Lung (tissue), 12 donors: ENCODE measurements around the gene GLRX5. TPM values are rescaled to one million over a fixed set of nuclear protein-coding genes. Genes with fewer than 3 reads are reported as not detected.
A peak's percentile ranks its signal among the peaks of the same experiment; 100 is the strongest.

Experiments used
- ATAC-seq: fragments of 200-7000 bp; cut with Tn5 transposase; one replicate; pipeline ENCODE4 v1.9.1; 2020; ENCODE audit warnings: moderate number of reproducible peaks; ENCODE audit not compliant: insufficient read depth, low FRiP score
- DNase-seq, 3 donors: peaks; one replicate each; pipeline ENCODE4 v3.0.0-alpha.2; 2013 to 2017
- H3K27ac ChIP-seq, 2 donors: one replicate each; pipeline ENCODE4 v1.5.1; 2013; ENCODE audit warnings: mild to moderate bottlenecking in 2 of 2, moderate library complexity in 2 of 2, control low read depth in 1 of 2, inconsistent platforms in 1 of 2, low read depth in 1 of 2, low read length in 1 of 2
- H3K27me3 ChIP-seq, 3 donors: one replicate each; pipeline ENCODE4 v1.5.1; 2013; ENCODE audit warnings: low read length in 2 of 3; ENCODE audit not compliant: control insufficient read depth in 3 of 3, insufficient read depth in 3 of 3
- H3K36me3 ChIP-seq, 4 donors: one replicate each; pipeline ENCODE4 v1.5.1; 2013; ENCODE audit warnings: low read length in 4 of 4, mild to moderate bottlenecking in 1 of 4, moderate library complexity in 1 of 4; ENCODE audit not compliant: control insufficient read depth in 4 of 4, insufficient read depth in 4 of 4
- H3K4me1 ChIP-seq, 5 donors: one replicate each; pipeline ENCODE4 v1.5.1; 2013; ENCODE audit warnings: low read length in 5 of 5, mild to moderate bottlenecking in 2 of 5, moderate library complexity in 1 of 5; ENCODE audit not compliant: control insufficient read depth in 5 of 5, insufficient read depth in 5 of 5
- H3K4me3 ChIP-seq: one replicate; pipeline ENCODE4 v1.5.1; 2013; ENCODE audit warnings: mild to moderate bottlenecking, control low read depth, moderate library complexity
- H3K9ac ChIP-seq, 2 donors: one replicate each; pipeline ENCODE4 v1.5.1; 2013; ENCODE audit warnings: low read length in 2 of 2, control low read depth in 1 of 2; ENCODE audit not compliant: insufficient read depth in 1 of 2
- H3K9me3 ChIP-seq, 4 donors: one replicate each; pipeline ENCODE4 v1.5.1; 2013; ENCODE audit warnings: low read length in 3 of 4, mild to moderate bottlenecking in 1 of 4, moderate library complexity in 1 of 4; ENCODE audit not compliant: control insufficient read depth in 4 of 4, insufficient read depth in 3 of 4
- CTCF ChIP-seq: IDR thresholded peaks from 2 replicates; pipeline ENCODE4 v1.5.1; 2012; ENCODE audit warnings: mild to moderate bottlenecking; ENCODE audit errors: control extremely low read depth, extremely low read depth
- WGBS, 2 donors: extraction: QIAGEN DNeasy Blood & Tissue Kit; methylation state at CpG; one replicate each; pipeline ENCODE4 v1.1.7; 2013; 5-methylcytosine and 5-hydroxymethylcytosine counted together
- polyA plus RNA-seq, 2 donors: library from polyadenylated mRNA; stranded (reverse); fragments of 200-250 nt; gene quantifications; one replicate each; pipeline ENCODE4 v1.2.1, GENCODE V29; 2013
- total RNA-seq, 2 donors: library from RNA; depleted of rRNA in 1 of 2; stranded (reverse); fragments of >200 nt in 1 of 2; gene quantifications; one replicate each; pipeline ENCODE4 v1.2.1, GENCODE V29; 2014 to 2021
- donor health status: control.
- donor health status: control.
- donor health status: Bipolar disorder and iron deficiency.
- donor health status: healthy.
- donor health status: DM: yes; HTN: yes; CAD: no.

Gene GLRX5
- total and polyA plus RNA-seq, 4 donors: 22.4 to 35.6 (median 29.1) TPM

DNA sequence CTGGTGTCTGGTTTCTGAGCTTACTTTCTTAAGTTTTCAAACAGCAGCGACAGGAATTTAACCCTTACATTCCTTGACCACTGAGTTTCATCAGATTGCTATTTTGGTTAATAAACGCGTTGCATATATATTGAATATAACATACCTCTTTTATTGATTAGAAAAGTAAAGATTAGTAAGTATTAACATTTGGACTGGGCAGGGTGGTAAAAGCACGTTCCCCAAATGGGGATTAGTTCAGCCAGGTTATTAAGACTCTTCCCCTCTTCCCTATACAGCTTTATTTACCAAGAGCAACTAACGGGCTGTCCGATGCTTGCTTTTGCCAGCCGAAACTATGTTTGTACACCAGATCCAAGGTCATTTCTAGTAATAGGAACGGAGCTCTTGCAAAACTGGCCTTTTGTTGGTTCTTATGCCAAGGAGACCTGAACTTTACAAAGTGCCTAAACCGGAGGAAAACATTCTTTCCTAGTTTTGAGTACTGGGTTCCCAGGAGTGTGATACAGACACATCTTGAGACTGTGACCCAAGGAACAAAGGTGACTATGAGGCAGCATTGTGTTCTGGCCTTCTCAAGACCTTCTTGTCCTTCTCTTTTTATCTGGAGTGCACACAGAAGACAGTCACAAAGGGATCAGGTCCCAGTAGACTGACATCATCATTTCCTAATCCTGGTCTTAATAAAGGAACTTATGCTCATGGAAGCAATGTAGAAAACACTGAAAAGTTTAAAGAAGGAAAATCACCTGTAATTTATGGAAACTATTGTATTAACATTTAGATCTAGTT, 2.6 kb downstream of the GLRX5 start:
- no peak overlapping the region for H3K9ac ChIP-seq
- no peaks in the 10 kb centered on the region for H3K36me3 ChIP-seq
- ATAC-seq (no peak), DNase-seq (no peak)
- 74 to 84% methylated on average over 9 of the region's 9 CpGs for WGBS, 2 donors
- peaks cover 8 to 51% (median 21%) of the 10 kb centered on the region in 5 donors for H3K4me1 ChIP-seq
- H3K27ac ChIP-seq: peak overlapping the region in 1 of 2 donors; percentile 63
- no peak overlapping the region for H3K4me3 ChIP-seq
- H3K27me3 ChIP-seq: no peaks in the 10 kb centered on the region
- H3K9me3 ChIP-seq: no peaks in the 10 kb centered on the region
- no peak for TF ChIP-seq CTCF

GRCh38 chr14:95538801-95539509, 4.1 kb downstream of the GLRX5 start:
- peaks cover 0 to 41% (median 14%) of the 10 kb centered on the region in 5 donors for H3K4me1 ChIP-seq
- no peak for TF ChIP-seq CTCF
- H3K27me3 ChIP-seq: no peaks in the 10 kb centered on the region
- H3K9me3 ChIP-seq: no peaks in the 10 kb centered on the region
- no peak for DNase-seq
- ATAC-seq: no peak
- WGBS, 2 donors: 92 to 94% methylated on average over 14 of the region's 14 CpGs
- H3K27ac ChIP-seq: no peak overlapping the region
- no peak overlapping the region for H3K4me3 ChIP-seq
- no peak overlapping the region for H3K9ac ChIP-seq
- H3K36me3 ChIP-seq: peaks cover 0 to 3% (median under 1%) of the 10 kb centered on the region in 4 donors

- ATAC-seq (no peak), DNase-seq (no peak)
- WGBS, 2 donors: 87 to 98% methylated on average over 6 of the region's 6 CpGs
- no peaks in the 10 kb centered on the region for H3K9me3 ChIP-seq
- H3K36me3 ChIP-seq: peaks cover 0 to 11% (median 4%) of the 10 kb centered on the region in 4 donors
- no peak for TF ChIP-seq CTCF
- no peak overlapping the region for H3K9ac ChIP-seq
- H3K4me1 ChIP-seq: peaks cover 0 to 41% (median 14%) of the 10 kb centered on the region in 5 donors
- no peaks in the 10 kb centered on the region for H3K27me3 ChIP-seq
- no peak overlapping the region for H3K27ac ChIP-seq
- no peak overlapping the region for H3K4me3 ChIP-seq
Measured at GRCh38 chr14:95540236-95540855, 5.5 kb downstream of the GLRX5 start.
